BE2C (cell line): ENCODE results near the gene CKAP5.

Experiments
- DNase-seq: peaks from one replicate; pipeline ENCODE4 v3.0.0-alpha.2; 2020
- H3K27me3 ChIP-seq: fragments of 250-450 bp; sonication (Bioruptor Pico); 2 replicates; pipeline ENCODE4 v1.5.1; 2020; ENCODE audit warnings: mild to moderate bottlenecking
- H3K36me3 ChIP-seq: fragments of 250-450 bp; sonication (Bioruptor Pico); 2 replicates; pipeline ENCODE4 v1.5.1; 2020; ENCODE audit warnings: mild to moderate bottlenecking
- H3K4me1 ChIP-seq: fragments of 250-450 bp; sonication (Bioruptor Pico); 2 replicates; pipeline ENCODE4 v1.5.1; 2020
- H3K4me3 ChIP-seq: 2 replicates; pipeline ENCODE4 v1.5.1; 2011; ENCODE audit warnings: low read depth, low read length
- H3K9me3 ChIP-seq: fragments of 250-450 bp; sonication (Bioruptor Pico); 2 replicates; pipeline ENCODE4 v1.5.1; 2020
- TF ChIP-seq, protein P1 (sequence below): IDR thresholded peaks from 2 replicates; pipeline ENCODE4 v1.5.1; 2012; ENCODE audit warnings: mild to moderate bottlenecking, low read depth, low read length

CKAP5 gene

DNA sequence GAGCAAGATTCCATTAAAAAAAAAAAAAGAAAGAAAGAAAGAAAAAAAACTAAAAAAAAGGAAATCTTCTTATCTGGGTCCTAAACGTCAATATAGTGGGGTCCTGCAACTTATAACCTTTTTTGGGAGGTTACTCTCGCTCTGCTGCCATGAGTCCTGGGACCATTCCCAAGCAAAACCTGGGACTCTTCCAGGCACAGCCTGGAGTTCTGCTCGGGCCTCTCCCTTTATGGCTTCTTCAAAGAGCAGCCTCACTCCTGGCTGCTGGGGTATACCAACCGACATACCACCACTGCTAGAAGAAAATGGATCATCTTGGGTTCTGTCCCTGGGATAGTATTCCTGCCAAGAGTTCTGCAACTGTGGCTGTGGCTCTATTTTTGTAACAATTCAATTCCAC is 14.1 kb upstream of the CKAP5 start:
- H3K4me3 ChIP-seq, result no peak overlapping the region
- no peaks in the 10 kb centered on the region for H3K9me3 ChIP-seq
- DNase-seq, result no peak
- TF ChIP-seq, protein P1, sequence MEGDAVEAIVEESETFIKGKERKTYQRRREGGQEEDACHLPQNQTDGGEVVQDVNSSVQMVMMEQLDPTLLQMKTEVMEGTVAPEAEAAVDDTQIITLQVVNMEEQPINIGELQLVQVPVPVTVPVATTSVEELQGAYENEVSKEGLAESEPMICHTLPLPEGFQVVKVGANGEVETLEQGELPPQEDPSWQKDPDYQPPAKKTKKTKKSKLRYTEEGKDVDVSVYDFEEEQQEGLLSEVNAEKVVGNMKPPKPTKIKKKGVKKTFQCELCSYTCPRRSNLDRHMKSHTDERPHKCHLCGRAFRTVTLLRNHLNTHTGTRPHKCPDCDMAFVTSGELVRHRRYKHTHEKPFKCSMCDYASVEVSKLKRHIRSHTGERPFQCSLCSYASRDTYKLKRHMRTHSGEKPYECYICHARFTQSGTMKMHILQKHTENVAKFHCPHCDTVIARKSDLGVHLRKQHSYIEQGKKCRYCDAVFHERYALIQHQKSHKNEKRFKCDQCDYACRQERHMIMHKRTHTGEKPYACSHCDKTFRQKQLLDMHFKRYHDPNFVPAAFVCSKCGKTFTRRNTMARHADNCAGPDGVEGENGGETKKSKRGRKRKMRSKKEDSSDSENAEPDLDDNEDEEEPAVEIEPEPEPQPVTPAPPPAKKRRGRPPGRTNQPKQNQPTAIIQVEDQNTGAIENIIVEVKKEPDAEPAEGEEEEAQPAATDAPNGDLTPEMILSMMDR, result no peak
- H3K27me3 ChIP-seq, result no peaks in the 10 kb centered on the region
- H3K4me1 ChIP-seq, result no peaks in the 10 kb centered on the region
- H3K36me3 ChIP-seq, result no peaks in the 10 kb centered on the region

- no peak for DNase-seq
- H3K4me1 ChIP-seq, result no peaks in the 10 kb centered on the region
Observed at GRCh38 chr11:46858920-46859546, 13.0 kb upstream of the CKAP5 start.

GRCh38 chr11:46857666-46858065 is 11.6 kb upstream of the CKAP5 start:
- DNase-seq, result no peak
- Histone ChIP-seq H3K9me3 (no peaks in the 10 kb centered on the region), H3K4me3 (no peak overlapping the region), H3K4me1 (no peaks in the 10 kb centered on the region), H3K36me3 (no peaks in the 10 kb centered on the region), H3K27me3 (no peaks in the 10 kb centered on the region)
- TF ChIP-seq, protein P1, result no peak

More at GRCh38 chr11:46858920-46859546, 13.0 kb upstream of the CKAP5 start:
- Histone ChIP-seq H3K27me3 (no peaks in the 10 kb centered on the region), H3K9me3 (no peaks in the 10 kb centered on the region), H3K36me3 (no peaks in the 10 kb centered on the region), H3K4me3 (no peak overlapping the region)
- TF ChIP-seq, protein P1, result no peak

GRCh38 chr11:46856605-46857343 is 10.7 kb upstream of the CKAP5 start:
- TF ChIP-seq, protein P1, result no peak
- Histone ChIP-seq H3K27me3 (no peaks in the 10 kb centered on the region), H3K4me3 (no peak overlapping the region), H3K9me3 (no peaks in the 10 kb centered on the region), H3K4me1 (no peaks in the 10 kb centered on the region), H3K36me3 (no peaks in the 10 kb centered on the region)
- DNase-seq, result no peak

DNA sequence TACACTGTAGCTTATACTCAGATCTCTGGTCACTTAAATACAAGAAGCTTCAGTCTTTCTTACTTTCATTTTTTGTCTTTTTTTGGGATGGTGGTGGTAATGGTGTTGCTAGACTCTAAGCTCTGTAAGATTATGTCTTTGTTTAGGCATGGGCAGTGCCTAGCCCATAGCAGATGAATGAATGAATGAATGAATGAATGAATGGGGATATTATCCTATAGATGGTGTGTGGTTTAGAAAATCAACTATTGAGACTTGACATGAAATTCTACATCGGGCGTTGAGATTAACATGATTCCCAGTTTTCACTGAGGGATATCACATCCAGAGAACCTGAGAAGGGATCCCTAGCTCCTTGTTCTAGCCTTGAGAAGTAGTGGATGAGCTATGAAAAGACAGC is 9.8 kb upstream of the CKAP5 start:
- Histone ChIP-seq H3K9me3 (no peaks in the 10 kb centered on the region), H3K4me1 (no peaks in the 10 kb centered on the region), H3K4me3 (no peak overlapping the region), H3K36me3 (no peaks in the 10 kb centered on the region), H3K27me3 (no peaks in the 10 kb centered on the region)
- DNase-seq, result no peak
- TF ChIP-seq, protein P1, result no peak

DNA sequence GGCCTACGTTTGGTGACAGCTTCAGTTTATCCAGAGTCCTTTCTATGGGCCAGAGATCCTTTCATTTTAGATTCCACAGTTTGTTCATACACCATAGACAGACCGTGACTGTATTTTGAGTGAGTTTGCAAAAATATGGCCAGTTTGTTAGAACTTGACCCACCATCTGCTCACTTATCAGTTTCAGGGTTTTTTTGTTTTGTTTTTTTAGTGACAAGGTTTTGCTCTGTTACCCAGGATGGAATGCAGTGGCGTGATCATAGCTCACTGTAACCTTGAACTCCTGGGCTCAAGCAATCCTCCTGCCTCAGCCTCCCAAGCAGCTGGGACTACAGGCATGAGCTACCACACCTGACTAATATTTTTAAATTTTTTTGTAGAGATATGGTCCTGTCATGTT is 9.1 kb upstream of the CKAP5 start:
- TF ChIP-seq, protein P1, result no peak
- Histone ChIP-seq H3K27me3 (no peaks in the 10 kb centered on the region), H3K4me1 (no peaks in the 10 kb centered on the region), H3K9me3 (no peaks in the 10 kb centered on the region), H3K36me3 (no peaks in the 10 kb centered on the region), H3K4me3 (no peak overlapping the region)
- DNase-seq, result no peak
